HG02840 (cell line): ENCODE results near the gene ZNF775.

Source experiments
- ATAC-seq: cut with Tn5 transposase; IDR thresholded peaks from one replicate; pipeline ENCODE4 v1.9.1; 2021; ENCODE audit warnings: mild to moderate bottlenecking, moderate library complexity, moderate number of reproducible peaks; ENCODE audit not compliant: unreplicated experiment, low FRiP score

Gene ZNF775

DNA sequence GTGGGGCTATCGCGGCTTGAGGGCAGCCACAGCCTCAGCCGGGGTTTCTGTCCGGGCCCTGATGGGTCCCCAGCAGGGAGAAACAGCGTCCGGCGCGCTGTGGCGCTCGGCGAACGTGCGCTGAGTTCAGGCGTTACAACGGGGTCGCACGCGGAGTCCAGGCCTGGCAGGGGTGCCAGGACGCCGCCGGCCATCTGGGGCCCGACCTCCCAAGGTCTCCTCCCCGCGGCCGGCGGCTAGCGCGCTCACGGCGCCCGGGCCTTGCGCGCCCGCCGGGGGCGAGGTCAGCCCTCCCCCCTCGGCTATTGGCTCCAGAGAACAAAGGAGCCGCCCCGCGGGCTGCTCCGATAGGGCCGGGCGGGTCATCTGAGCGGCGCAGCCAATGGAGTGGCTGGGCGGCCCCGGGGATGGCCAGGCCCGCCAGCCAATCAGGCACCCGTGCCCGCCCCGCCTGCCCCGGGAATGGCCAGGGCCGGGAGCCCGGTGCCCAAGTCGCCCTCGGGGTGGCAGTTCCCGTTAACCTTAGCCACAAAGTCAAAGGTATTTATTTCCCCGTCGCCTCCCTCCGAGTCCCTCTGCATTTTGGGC is at the start of gene ZNF775:
ZNF775 (plus strand) TSS at position 478 of the 588 bp plus-strand sequence. CDS start 9,141 bp downstream, outside the sequence.
- peak; percentile 67 for ATAC-seq

DNA sequence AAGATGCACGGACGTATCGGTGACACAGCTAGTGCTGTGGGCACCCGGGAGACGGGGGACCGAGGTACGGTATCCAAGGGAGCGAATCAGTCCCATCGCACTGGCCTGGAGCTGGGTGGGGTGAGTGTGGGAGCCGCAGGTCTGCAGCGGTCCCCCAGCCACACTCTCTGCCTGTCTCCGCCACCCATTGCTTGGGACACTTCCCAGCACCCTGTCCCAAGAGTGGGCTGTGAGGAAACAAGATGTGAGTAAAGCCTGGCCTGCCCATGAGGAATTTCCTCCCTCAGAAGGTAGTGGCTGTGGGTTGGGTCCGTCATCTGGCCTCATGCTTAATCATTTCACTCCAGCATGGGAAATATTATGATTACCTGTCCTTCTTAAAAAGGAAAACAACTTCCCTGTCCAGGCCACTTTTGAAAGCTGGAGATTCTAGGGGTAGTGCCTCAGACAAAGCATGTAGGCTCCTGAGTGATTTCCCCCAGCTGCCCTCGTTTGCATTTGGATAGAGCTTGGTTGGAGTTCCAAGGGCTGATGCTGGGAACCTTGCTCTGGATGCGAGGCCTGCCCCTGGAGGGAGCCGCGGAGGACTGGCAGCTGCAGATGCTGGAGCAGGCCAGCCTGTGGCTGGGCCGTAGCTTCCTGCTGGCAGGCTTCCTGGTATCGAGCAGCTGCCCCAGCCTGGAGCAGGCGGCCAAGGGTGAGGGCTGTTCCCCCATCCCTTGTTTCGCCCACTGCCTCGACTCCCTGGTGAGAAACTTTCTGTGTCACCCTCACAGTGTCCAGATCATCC is 49.6 kb upstream of the ZNF775 start:
- ATAC-seq: no peak

DNA sequence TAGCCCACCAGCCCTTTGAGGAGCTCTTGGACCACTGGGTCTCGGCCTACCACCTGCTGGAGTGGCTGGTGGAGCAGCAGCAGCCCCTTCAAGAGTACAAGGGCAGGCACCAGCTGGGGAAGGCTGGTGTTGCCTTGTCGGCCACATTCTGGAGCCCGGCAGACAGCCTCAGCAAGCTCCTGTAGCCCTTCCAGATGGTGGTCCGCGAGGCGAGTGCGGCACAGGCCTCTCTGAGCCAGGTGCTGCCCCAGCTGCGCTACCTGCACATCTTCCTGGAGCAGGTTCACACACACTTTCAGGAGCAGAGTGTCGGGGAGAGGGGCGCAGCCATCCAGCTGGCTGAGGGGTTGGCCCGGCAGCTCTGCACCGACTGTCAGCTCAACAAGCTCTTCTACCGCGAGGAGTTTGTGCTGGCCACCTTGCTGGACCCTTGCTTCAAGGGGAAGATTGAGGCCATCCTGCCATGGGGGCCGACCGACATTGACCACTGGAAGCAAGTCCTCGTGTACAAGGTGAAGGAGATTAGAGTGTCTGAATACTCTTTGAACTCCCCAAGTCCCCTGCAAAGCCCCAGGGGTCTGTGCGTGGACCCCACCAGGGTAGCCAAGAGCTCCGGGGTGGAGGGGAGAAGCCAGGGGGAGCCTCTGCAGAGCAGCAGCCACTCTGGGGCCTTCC is 48.8 kb upstream of the ZNF775 start:
- ATAC-seq: no peak

DNA sequence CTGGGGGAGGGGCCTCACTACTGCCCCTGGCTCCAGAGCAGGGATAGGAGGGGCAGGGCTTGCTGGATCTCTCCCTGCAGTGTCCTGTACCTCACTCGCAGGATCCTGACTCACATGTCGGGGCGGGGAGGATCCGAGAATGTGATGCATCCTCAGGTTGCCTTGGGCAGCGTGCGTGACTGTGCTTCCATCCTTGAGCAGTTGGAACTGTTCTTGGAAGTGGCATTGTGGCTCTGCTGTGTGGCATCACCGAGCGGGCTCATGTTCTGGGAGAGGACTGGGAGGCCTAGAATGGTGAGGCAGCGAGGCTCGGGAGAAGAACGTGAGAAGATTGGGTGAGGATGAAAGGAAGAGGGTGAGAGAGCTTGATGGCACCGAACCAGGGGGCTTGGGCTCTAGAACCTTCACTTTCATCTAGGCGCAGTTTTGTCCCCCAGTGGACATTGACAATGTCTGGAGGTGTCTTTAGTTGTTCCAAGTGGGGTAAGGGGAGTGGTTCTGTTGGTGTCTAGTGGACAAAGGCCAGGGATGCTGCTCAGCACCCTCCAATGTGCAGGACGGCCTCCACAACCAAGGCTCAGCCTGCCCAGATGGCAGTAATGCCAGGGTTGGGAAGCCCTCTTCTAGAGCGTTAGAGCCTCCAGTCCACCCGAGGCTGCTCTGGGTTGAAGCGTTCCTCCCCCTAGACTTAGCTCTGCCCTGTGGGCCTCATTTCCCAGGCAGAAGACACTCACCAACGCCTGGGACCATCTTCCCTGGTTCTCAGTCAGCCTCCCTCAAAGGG is 46.1 kb upstream of the ZNF775 start:
- no peak for ATAC-seq

DNA sequence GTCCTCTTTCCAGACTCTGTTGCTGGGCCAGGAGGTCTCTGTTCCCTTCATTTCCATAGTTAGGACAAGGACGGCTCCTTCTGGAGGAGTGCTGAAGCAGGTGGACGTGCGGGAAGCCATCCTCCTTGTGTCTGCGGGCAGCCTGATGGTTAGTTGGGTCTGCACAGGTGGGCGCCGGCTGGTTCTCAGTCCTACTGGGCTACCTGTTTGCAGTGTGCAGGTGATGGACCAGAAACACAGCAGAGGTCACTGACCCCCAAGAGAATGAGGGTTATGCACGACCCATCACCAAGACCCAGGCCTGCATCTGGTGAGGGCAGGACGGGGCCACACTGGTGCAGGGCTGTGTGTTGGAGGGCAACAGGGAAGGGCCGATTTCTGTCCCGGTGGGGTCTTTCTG is 45.5 kb upstream of the ZNF775 start:
- no peak for ATAC-seq

DNA sequence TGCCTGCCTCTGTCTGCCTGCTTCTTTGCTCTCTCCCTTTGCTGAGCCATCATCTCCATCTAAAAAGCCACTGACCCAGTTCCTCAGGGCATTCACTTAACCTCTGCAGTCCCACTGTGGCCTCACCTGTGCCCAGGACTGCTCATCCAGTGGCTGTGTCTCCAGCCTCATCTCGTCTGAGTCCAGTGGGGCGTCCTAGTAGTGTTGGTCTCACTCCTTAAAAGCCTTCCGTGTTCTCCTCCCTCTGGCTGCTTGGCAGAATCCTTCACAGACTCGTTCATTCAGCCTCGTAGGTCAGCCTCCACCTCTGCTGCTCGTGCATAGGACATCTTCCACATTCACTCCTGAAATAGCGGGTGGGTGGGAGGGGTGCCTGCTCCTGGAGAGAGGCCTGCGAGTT is 45.0 kb upstream of the ZNF775 start:
- ATAC-seq: no peak

DNA sequence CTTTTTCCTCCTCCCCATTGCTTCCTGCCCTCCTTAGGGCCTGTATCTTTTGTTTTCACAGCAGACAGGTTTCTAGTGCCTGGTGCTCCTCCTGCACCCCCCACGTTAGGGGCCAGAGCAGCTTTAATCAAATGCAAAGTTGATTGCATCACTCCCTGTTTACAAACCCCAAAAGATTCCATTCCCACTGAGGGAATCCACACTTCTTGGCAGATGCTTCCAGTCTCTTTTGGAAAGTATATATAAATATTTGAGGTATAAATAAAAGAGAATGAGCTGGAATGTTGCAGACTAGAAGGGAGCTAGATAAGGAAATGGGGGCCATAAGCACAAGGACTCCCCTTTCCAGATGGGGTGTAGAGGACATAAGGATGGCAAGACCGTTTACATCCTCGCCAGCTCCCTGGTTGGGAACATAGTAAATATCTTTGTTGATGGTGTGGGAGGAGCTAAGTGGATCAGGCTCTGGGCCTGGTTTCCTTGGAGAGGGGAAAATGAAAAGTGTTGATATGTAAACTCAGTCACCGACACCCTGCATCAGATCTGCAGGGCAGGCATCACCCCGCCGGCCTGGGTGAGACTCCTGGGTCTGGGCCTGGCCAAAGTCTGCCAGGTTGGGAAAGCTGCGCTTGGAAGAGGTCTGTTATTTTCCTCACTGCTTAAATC is 43.9 kb upstream of the ZNF775 start:
- no peak for ATAC-seq

DNA sequence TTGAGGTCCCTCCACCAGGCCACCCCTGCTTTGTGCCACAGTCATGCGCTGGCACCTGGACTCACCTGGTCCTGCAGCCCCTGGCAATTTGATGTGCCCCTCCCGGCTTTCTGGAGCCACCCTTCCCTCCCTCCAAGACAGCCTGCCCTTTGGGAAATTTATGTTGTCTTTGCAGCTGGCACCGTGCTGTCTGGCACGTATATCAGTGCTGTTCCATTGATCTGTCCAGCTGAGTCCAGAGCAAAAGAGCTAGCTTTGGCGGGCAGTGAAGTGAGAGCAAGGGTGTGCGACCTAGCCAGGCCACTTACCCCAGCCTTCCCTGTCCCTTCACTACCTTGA is 43.4 kb upstream of the ZNF775 start:
- no peak for ATAC-seq

DNA sequence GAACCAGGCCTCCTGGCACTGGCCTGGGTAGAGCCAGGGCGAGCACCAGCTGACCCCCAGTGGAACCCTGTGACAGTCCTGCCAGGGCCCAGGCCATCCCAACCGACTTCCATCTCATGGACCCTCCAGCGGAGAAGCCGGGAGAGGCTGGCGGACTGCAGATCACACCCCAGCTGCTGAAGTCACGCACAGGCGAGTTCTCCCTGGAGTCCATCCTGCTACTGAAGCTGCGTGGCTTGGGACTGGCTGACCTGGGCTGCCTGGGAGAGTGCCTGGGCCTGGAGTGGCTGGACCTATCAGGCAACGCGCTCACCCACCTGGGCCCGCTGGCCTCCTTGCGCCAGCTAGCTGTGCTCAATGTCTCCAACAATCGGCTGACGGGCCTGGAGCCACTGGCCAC is 42.4 kb upstream of the ZNF775 start:
- no peak for ATAC-seq

DNA sequence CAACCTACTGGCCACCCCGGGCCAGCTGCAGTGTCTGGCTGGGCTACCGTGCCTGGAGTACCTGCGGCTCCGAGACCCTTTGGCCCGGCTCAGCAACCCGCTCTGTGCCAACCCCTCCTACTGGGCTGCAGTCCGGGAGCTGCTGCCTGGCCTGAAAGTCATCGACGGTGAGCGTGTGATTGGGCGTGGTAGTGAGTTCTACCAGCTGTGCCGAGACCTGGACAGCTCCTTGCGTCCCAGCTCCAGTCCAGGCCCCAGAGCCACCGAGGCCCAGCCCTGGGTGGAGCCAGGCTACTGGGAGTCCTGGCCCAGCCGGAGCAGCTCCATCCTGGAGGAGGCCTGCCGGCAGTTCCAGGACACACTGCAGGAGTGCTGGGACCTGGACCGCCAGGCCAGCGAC is 42.0 kb upstream of the ZNF775 start:
- ATAC-seq: no peak

DNA sequence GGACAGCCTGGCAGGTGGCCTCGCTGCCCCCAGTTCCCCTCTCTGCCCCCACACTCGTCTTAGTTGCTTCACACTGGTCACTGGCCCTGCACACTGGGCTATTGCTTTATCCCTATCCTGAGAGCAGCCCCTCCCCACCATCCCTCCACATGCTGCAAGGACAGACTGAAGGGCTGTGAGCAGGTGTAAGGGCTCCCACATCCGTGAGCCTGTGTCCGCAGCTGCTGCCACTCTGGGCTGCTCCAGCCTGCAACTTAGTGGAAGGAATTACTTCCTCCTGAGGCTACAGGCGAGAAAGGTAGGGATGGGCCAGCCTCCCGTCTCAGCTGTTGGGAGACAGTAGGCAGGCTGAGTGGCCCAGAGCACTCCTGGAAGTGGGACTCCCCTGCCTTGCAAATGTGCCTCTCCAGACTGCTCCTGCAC is 41.5 kb upstream of the ZNF775 start:
- no peak for ATAC-seq

DNA sequence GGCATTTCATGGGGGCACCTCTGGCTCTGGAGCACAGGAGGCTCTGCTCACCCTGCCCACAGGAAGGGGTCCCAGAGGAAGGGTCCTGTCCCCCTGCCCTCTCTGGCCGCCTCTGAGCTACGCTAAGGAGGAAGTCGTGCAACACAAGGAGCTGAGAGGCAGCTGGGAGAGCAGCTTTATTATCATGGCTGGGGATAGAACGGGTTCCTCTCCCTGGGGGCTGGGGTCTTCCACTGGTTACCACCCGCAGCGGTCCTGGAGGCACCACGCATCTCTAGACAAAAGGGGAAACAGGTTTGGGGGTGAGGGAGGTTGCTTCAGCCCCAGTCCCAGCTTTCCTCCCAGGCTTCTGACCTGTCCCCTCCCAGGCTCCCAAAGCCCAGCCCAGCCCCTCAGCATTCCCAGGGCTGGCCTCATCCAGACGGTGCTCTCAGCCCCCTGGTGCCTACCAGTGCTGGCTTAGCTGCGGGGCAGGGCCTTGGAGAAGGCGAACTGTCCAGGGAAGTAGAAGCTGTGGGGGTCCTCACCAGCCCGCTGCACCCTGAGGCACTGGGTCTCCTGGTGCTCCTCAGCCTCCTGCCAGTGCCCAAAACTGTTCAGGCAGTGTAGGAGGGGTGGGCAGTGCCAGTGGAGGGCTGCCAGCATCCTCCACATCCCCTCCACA is 40.8 kb upstream of the ZNF775 start:
- no peak for ATAC-seq

DNA sequence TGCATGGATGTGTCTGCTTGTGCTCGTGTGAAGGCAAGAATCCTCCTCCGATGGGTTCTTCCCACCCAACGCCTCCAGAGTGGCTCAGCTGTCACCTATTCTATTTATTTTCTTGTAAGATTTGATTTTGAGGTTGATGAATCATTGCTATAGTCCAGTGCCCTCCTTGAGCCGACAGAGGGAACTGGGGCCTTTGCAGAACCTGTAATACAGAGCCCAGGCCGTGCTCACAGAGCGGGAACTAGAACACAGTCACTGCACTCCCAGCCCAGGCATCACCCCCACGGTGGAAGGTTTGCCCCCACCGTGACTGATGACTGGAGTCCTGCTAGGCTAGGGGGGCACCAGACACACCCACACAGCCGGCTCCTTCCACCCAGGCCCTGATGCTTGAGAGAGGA is 39.7 kb upstream of the ZNF775 start:
- ATAC-seq: no peak

DNA sequence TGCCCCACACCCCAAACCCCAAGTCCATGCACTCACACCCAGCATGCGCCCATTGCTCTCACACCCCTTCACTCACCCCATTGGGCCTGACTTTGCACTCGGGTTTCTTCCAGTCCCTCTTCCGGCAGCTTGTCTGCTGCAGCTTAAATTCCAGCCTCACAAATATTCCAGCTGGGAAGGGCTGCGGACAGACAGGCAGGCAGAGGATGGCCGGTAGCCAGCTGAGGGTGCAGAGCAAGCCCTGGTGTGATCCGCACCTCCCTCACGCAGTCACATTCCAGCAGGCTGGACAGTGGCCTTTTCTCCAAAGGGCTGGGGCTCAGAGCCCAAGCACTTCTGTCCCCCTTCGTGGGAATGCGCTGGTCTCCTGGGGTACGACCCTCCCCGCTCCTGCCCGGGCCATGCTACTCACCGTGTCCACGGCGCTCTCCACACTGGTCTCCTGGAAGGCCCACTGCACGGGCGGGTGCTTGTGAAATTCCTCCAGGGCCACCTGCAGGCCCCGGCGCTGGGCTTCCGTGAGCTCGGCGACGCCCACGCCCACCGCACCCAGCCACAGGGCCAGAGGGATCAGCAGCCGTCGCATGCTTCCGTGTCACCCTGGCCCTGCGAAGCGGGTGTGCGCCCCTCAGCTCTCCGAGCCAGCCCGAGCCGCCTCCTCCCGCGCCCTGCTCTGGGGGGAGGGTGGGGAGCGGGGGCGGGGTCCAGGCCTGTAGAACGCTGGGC is 38.9 kb upstream of the ZNF775 start:
- ATAC-seq: no peak

DNA sequence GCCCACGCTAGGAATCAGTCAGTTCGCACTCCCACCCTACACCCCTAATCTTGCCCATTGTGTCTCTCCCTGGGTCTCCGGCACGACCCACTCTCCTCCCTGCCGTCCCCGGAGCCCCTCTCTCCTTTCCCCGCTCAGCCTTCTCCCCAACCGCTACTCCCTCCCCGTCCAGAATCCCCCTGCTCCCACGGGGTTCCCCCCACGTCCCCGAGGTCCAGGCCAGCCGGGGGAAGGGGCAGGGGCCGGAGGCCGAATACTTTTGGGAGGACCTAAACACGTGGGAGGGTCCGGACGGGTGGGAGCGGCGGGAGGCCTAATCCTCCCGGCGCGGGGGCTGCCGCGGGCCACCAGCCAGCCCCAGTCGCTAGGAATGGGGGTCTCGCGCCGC is 38.3 kb upstream of the ZNF775 start:
- no peak for ATAC-seq

DNA sequence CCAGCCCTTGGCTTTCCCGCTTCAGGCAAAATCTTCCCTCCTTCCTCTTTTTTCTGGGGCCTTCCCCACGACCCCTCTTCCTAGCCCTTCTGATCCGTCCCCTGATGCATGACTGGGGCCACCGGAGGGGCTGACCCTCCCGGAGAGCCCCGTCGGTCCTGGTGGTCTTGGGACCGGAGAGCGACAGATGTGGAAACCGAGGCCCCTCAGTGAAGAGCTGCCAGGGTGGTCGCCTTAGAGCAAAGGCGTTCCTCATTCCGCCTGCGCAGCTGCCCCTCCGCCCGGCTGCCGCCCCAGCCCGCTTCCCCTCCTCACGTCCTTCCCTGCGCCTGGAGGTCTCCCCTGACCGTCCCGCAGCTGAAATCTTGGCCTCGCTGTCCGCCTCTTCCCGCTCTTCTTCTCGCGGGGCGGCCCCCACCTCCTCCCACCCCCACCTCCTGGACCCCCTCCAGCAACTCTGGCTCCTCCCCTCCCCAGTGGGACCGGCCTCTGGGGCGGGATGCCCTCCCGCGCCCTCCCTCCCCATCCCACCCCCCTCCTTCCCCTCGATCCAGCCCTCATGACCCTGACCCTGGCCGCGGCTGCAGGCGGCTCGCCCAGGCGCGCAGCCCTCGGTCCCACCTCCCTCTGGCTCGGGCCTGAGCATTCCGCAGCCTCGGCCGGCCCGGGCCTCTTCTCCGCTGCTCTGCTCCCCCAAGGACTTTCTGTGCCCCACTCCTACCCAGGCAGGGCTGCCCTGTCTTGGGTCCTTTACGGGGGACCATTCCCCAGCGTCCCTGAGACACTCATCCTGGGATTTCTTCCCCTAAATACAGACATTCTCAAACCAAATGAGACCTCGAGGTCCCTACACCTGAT is 37.6 kb upstream of the ZNF775 start, which contains the start of gene RARRES2:
RARRES2 (minus strand) TSS at position 367 of the 858 bp plus-strand sequence. CDS start 1,020 bp downstream, outside the sequence.
- no peak for ATAC-seq

DNA sequence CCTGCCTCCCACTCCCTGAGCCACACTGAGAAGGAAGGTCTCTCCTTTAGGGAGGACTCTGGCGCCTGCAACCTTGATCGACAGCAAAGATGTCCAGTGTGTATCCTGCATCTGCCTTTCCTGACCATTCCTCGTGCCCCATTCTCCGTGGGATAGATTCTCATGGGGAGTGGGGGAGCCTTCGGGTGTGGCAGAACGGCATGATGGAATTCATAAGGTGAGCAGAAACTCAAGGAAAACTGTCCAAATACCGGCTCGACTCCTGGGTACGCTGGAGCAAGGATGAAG is 37.1 kb upstream of the ZNF775 start:
- no peak for ATAC-seq

DNA sequence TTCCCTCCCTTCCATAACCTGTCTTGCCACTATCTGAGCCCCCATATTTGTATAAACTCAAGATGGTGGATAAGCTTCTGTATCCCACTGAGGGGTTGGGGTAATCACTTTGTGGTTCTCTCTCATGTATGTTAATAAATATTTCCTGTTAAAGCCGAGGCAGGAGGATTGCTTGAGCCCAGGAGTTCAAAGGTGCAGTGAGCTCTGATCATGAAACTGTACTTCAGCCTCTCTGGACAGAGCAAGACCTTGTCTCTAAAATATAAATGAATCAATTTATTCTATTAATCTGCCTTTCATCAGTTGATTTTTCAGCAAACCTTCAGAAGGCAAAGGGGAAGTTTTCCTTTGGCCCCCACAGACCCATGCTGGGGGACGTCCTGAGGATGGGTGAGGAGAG is 35.9 kb upstream of the ZNF775 start:
- ATAC-seq: no peak

DNA sequence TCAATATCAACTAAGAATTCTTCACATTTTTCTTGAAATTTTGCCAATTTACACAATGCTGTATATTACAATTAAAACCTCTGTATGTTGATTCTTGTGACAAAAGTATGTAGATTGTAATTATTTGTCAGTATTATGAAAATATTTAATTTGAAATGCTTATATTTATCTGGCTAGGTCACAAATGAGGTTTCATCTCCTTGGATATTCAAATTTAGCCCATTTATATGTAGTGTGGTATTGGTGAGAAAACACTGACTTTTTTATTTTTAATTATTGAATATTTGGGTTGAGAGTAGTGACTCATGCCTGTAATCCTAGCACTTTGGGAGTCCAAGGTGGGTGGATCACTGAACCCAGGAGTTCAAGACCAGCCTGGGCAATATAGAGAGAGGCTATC is 34.8 kb upstream of the ZNF775 start:
- ATAC-seq: no peak
